Liver (tissue), 3 donors: ENCODE measurements around the gene KTN1.

ENCODE experiments used
- EGR1 ChIP-seq, 2 donors: IDR thresholded peaks; 2 replicates each; pipeline ENCODE4 v1.6.1; 2016 to 2018; ENCODE audit warnings: antibody characterized with exemption in 2 of 2, low read depth in 2 of 2
- YY1 ChIP-seq: IDR thresholded peaks from 2 replicates; pipeline ENCODE4 v1.6.1; 2016; ENCODE audit warnings: antibody characterized with exemption, mild to moderate bottlenecking
- ZBTB33 ChIP-seq: IDR thresholded peaks from 2 replicates; pipeline ENCODE4 v1.6.1; 2016; ENCODE audit warnings: antibody characterized with exemption
- TF ChIP-seq, protein P1 (sequence below): fragments of 150-350 bp; IDR thresholded peaks from 2 replicates; pipeline ENCODE4 v1.5.1; 2017; ENCODE audit warnings: improper control_type of control experiment, low read depth, low read length; ENCODE audit not compliant: missing input control
- donor health status: healthy.
- donor health status: healthy.

- TF ChIP-seq YY1 (peak; percentile 64), EGR1 (IDR thresholded peaks at IDR 0.05; ENCODE audit: low read depth in 2 of 2) (no peak), ZBTB33 (no peak)
- TF ChIP-seq, protein P1, sequence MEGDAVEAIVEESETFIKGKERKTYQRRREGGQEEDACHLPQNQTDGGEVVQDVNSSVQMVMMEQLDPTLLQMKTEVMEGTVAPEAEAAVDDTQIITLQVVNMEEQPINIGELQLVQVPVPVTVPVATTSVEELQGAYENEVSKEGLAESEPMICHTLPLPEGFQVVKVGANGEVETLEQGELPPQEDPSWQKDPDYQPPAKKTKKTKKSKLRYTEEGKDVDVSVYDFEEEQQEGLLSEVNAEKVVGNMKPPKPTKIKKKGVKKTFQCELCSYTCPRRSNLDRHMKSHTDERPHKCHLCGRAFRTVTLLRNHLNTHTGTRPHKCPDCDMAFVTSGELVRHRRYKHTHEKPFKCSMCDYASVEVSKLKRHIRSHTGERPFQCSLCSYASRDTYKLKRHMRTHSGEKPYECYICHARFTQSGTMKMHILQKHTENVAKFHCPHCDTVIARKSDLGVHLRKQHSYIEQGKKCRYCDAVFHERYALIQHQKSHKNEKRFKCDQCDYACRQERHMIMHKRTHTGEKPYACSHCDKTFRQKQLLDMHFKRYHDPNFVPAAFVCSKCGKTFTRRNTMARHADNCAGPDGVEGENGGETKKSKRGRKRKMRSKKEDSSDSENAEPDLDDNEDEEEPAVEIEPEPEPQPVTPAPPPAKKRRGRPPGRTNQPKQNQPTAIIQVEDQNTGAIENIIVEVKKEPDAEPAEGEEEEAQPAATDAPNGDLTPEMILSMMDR = no peak
These were observed 4.0 kb downstream of the KTN1 start for GRCh38 chr14:55583942-55584468.
